HL-60 (cell line): ENCODE results near the gene PCSK5.

Experiments
- DNase-seq, 2 experiments: peaks; one replicate each; pipeline ENCODE4 v3.0.0-alpha.2; 2010 to 2020; ENCODE audit warnings: low read depth in 1 of 2, low spot score in 1 of 2
- H3K27ac ChIP-seq: fragments of 250-450 bp; sonication (Bioruptor Pico); replicated peaks from 2 replicates; pipeline ENCODE4 v1.5.1; 2020; ENCODE audit warnings: mild to moderate bottlenecking, moderate library complexity
- H3K27me3 ChIP-seq: fragments of 250-450 bp; sonication (Bioruptor Pico); 2 replicates; pipeline ENCODE4 v1.5.1; 2021; ENCODE audit warnings: mild to moderate bottlenecking, moderate library complexity; ENCODE audit not compliant: insufficient read depth, poor library complexity, severe bottlenecking
- H3K4me3 ChIP-seq: replicated peaks from 2 replicates; pipeline ENCODE4 v1.5.1; 2011; ENCODE audit warnings: mild to moderate bottlenecking, control low read depth, low read length; ENCODE audit not compliant: insufficient read depth
- GABPA ChIP-seq: IDR thresholded peaks from 2 replicates; pipeline ENCODE4 v1.6.1; 2012; ENCODE audit warnings: low read depth
- POLR2AphosphoS5 ChIP-seq: IDR thresholded peaks from 2 replicates; pipeline ENCODE4 v1.6.1; 2012; ENCODE audit warnings: low read depth
- SPI1 ChIP-seq: IDR thresholded peaks from 2 replicates; pipeline ENCODE4 v1.6.1; 2012; ENCODE audit warnings: low read depth, mild to moderate bottlenecking, borderline replicate concordance
- TF ChIP-seq, protein P1 (sequence below): IDR thresholded peaks from one replicate; pipeline ENCODE4 v1.5.1; 2011; ENCODE audit warnings: low read length, control low read depth, inconsistent platforms; ENCODE audit not compliant: insufficient read depth
- TF ChIP-seq, protein P2 (sequence below): IDR thresholded peaks from 2 replicates; pipeline ENCODE4 v1.6.1; 2012; ENCODE audit warnings: low read depth; ENCODE audit not compliant: insufficient replicate concordance

Gene PCSK5

DNA sequence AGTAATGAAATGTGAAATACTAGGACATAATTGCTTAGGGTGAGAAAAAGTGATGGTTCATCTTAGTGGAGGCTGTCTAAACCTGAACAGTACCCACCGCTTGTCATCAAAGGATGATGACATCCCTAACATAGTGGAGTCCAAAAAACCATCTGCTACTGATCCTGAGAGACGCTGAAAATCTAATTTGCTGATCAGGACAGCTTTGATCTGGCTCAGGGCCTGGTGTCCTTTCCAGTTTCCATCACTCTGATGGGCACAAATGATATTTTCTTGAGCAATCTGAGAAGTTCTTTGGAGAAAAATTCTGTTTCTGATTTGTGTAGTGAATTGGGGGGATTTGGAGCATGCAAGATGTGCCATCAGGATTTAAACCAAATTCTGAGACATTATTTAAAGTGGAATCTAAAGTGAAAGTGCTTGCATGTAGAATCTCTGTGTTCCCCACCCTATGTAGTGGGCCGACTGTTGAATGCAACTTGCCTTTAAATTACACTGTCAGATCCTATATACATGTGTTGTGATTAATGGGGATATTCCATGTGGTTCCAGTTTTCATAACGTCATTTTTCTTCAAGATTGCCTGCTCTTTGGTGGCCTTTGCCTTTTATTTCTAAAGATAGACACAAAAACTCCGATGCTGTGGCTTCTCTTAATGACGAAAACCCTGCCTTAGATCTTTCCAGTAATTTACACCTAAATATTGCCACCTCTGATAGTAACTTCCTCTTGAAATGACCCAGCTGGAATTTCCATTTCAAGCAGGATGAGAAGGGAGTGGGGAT lies 213.2 kb downstream of the PCSK5 start:
- no peaks in the 10 kb centered on the region for H3K27me3 ChIP-seq
- H3K27ac ChIP-seq, result no peak overlapping the region
- TF ChIP-seq POLR2AphosphoS5 (no peak), GABPA (no peak), SPI1 (no peak)
- TF ChIP-seq, protein P1, sequence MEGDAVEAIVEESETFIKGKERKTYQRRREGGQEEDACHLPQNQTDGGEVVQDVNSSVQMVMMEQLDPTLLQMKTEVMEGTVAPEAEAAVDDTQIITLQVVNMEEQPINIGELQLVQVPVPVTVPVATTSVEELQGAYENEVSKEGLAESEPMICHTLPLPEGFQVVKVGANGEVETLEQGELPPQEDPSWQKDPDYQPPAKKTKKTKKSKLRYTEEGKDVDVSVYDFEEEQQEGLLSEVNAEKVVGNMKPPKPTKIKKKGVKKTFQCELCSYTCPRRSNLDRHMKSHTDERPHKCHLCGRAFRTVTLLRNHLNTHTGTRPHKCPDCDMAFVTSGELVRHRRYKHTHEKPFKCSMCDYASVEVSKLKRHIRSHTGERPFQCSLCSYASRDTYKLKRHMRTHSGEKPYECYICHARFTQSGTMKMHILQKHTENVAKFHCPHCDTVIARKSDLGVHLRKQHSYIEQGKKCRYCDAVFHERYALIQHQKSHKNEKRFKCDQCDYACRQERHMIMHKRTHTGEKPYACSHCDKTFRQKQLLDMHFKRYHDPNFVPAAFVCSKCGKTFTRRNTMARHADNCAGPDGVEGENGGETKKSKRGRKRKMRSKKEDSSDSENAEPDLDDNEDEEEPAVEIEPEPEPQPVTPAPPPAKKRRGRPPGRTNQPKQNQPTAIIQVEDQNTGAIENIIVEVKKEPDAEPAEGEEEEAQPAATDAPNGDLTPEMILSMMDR, result no peak
- TF ChIP-seq, protein P2, sequence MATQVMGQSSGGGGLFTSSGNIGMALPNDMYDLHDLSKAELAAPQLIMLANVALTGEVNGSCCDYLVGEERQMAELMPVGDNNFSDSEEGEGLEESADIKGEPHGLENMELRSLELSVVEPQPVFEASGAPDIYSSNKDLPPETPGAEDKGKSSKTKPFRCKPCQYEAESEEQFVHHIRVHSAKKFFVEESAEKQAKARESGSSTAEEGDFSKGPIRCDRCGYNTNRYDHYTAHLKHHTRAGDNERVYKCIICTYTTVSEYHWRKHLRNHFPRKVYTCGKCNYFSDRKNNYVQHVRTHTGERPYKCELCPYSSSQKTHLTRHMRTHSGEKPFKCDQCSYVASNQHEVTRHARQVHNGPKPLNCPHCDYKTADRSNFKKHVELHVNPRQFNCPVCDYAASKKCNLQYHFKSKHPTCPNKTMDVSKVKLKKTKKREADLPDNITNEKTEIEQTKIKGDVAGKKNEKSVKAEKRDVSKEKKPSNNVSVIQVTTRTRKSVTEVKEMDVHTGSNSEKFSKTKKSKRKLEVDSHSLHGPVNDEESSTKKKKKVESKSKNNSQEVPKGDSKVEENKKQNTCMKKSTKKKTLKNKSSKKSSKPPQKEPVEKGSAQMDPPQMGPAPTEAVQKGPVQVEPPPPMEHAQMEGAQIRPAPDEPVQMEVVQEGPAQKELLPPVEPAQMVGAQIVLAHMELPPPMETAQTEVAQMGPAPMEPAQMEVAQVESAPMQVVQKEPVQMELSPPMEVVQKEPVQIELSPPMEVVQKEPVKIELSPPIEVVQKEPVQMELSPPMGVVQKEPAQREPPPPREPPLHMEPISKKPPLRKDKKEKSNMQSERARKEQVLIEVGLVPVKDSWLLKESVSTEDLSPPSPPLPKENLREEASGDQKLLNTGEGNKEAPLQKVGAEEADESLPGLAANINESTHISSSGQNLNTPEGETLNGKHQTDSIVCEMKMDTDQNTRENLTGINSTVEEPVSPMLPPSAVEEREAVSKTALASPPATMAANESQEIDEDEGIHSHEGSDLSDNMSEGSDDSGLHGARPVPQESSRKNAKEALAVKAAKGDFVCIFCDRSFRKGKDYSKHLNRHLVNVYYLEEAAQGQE, result no peak
- no peak overlapping the region for H3K4me3 ChIP-seq
- no peak for DNase-seq

DNA sequence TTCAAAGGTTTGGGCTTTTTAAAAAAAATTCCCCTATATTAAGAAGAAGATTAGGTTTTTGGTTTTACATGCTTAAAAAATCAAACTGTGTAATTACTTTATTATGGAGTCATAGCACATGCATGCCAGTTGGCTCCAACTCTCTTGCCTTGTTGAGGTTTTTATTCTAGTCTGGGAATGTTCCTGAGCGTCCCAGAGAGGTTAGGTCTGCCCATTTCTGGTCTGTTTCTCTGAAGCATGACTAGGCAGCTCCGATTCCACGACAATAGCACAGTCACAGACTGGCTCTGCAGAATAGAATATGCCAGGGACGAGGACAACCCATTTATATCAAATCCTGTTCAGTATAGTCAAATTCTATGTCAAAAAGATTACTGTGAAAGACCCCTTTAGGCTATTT lies 217.0 kb downstream of the PCSK5 start:
- no peak overlapping the region for H3K27ac ChIP-seq

DNA sequence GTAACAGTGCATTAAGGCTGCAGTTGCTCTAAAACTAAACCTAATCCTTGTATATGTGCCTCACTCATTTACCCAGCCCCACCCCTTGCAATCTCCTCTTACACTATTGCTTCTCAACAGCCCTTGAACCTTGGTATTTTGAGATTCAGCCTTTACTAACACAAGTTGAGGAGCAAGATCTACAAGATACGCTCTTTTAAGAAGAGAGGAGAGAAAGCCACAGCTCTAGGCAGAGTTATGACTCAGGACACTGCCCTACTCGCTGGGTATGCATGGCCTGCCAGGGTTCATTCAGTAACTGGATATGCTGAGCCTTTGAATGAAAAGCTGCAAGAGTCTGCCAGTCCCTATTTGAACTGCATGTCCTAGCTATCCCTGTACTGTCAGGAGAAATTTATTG lies 219.5 kb downstream of the PCSK5 start:
- Histone ChIP-seq H3K27me3 (no peaks in the 10 kb centered on the region), H3K4me3 (no peak overlapping the region), H3K27ac (no peak overlapping the region)
- no peak for DNase-seq
- no peak for TF ChIP-seq GABPA
- TF ChIP-seq SPI1, result no peak
- TF ChIP-seq, protein P2, result no peak
- TF ChIP-seq POLR2AphosphoS5, result no peak
- TF ChIP-seq, protein P1, result no peak

More for the DNA sequence above, 217.0 kb downstream of the PCSK5 start:
- Histone ChIP-seq H3K4me3 (no peak overlapping the region), H3K27me3 (no peaks in the 10 kb centered on the region)
- TF ChIP-seq, protein P1, result no peak
- TF ChIP-seq, protein P2, result no peak
- TF ChIP-seq POLR2AphosphoS5 (no peak), SPI1 (no peak), GABPA (no peak)
- DNase-seq, result no peak
